Activated CD8-positive, alpha-beta T cell treated with anti-CD3 and anti-CD28 coated beads for 36 hours (primary cell): ENCODE data around the gene CD86. TPM values are rescaled to one million over a fixed set of nuclear protein-coding genes. Genes with fewer than 3 reads are reported as not detected.

Experiments
- ATAC-seq: fragments of 200-7000 bp; cut with Tn5 transposase; one replicate; pipeline ENCODE4 v1.10.0; 2021; ENCODE audit warnings: mild to moderate bottlenecking, moderate library complexity
- CTCF ChIA-PET: fragments of 350-600 bp; sonication (Branson Sonifier 250); formaldehyde crosslinking; loops from one replicate; lab custom pipeline; 2021; ENCODE audit warnings: antibody characterized with exemption; lab: Charles Lee
- POLR2A ChIA-PET: fragments of 350-600 bp; sonication (Branson Sonifier 250); formaldehyde crosslinking; loops from one replicate; lab custom pipeline; 2021; ENCODE audit warnings: antibody characterized with exemption; lab: Charles Lee
- DNase-seq: peaks from one replicate; pipeline ENCODE4 v3.0.0-alpha.2; 2020
- H3K27ac Mint-ChIP-seq: one replicate; pipeline ENCODE4 v1.8.0; 2021; ENCODE audit warnings: mild to moderate bottlenecking, mixed read lengths
- H3K27me3 Mint-ChIP-seq: one replicate; pipeline ENCODE4 v1.8.0; 2021; ENCODE audit warnings: mixed read lengths
- H3K36me3 Mint-ChIP-seq: one replicate; pipeline ENCODE4 v1.8.0; 2021; ENCODE audit warnings: low read depth, mixed read lengths
- H3K4me1 Mint-ChIP-seq: one replicate; pipeline ENCODE4 v1.8.0; 2021; ENCODE audit warnings: low read depth, mixed read lengths
- H3K4me3 Mint-ChIP-seq: one replicate; pipeline ENCODE4 v1.8.0; 2021; ENCODE audit warnings: mild to moderate bottlenecking, moderate library complexity, mixed read lengths
- H3K9me3 Mint-ChIP-seq: one replicate; pipeline ENCODE4 v1.8.0; 2021; ENCODE audit warnings: mixed read lengths
- CTCF ChIP-seq: fragments of 200-600 bp; IDR thresholded peaks from one replicate; pipeline ENCODE4 v1.8.0; 2022; ENCODE audit warnings: antibody characterized with exemption, mild to moderate bottlenecking
- intact Hi-C: fragments of 100-400 bp; cut with micrococcal nuclease; formaldehyde crosslinking; loops from one replicate; pipeline ENCODE4 v1.10.0; 2022
- total RNA-seq, 2 experiments: library from RNA; stranded (reverse); gene quantifications; one replicate each; pipeline ENCODE4 v1.2.3, GENCODE V29; 2021

The CD86 gene
- total RNA-seq, 2 experiments from 2014 or later = 0.43 to 0.52 TPM

GRCh38 chr3:122076491-122077292, 21.5 kb downstream of the CD86 start:
- TF ChIP-seq CTCF = no peak
- Mint-ChIP-seq H3K36me3 (no peaks in the 10 kb centered on the region), H3K4me1 (peaks cover 22% of the 10 kb centered on the region), H3K27ac (peak overlapping the region; percentile 6), H3K27me3 (peaks cover 17% of the 10 kb centered on the region), H3K4me3 (no peak overlapping the region), H3K9me3 (peaks cover 1% of the 10 kb centered on the region)
- intact Hi-C loops = no loop called here
- ChIA-PET POLR2A (no interaction called here), CTCF (no interaction called here)
- ATAC-seq (peak; percentile 31), DNase-seq (no peak)

GRCh38 chr3:122077293-122078234, 22.4 kb downstream of the CD86 start:
- Mint-ChIP-seq H3K27me3 (peaks cover 17% of the 10 kb centered on the region), H3K9me3 (no peaks in the 10 kb centered on the region), H3K36me3 (no peaks in the 10 kb centered on the region), H3K4me3 (peak overlapping the region; percentile 11), H3K4me1 (peaks cover 28% of the 10 kb centered on the region), H3K27ac (peak overlapping the region; percentile 6)
- ATAC-seq = peak; percentile 21
- TF ChIP-seq CTCF = no peak
- CTCF ChIA-PET = interaction anchor here (1.0 to 1.1 kb wide), 2 partner anchors 14 to 23 kb away, joined by 4 read pairs; no protein-coding TSS in a partner anchor
- POLR2A ChIA-PET = interaction anchor here (0.7 kb wide), 1 partner anchor 17 kb away, joined by 4 read pairs; no protein-coding TSS in a partner anchor
- no peak for DNase-seq
- intact Hi-C loops = no loop called here

- intact Hi-C loops = no loop called here
- TF ChIP-seq CTCF = no peak
- DNase-seq (no peak), ATAC-seq (no peak)
- H3K36me3 Mint-ChIP-seq = no peaks in the 10 kb centered on the region
- peaks cover 28% of the 10 kb centered on the region for H3K4me1 Mint-ChIP-seq
- H3K27me3 Mint-ChIP-seq = peaks cover 17% of the 10 kb centered on the region
- POLR2A ChIA-PET = interaction anchor here (0.7 to 1.3 kb wide), 2 partner anchors 10 to 16 kb away, joined by 3 to 4 read pairs; no protein-coding TSS in a partner anchor
- no peaks in the 10 kb centered on the region for H3K9me3 Mint-ChIP-seq
- no peak overlapping the region for H3K27ac Mint-ChIP-seq
- CTCF ChIA-PET = interaction anchor here (1.0 to 1.1 kb wide), 2 partner anchors 14 to 23 kb away, joined by 4 read pairs; no protein-coding TSS in a partner anchor
- no peak overlapping the region for H3K4me3 Mint-ChIP-seq
Observed at GRCh38 chr3:122078235-122078935, 23.2 kb downstream of the CD86 start.

- no peaks in the 10 kb centered on the region for H3K36me3 Mint-ChIP-seq
- CTCF ChIA-PET = no interaction called here
- DNase-seq (no peak), ATAC-seq (no peak)
- peaks cover 17% of the 10 kb centered on the region for H3K27me3 Mint-ChIP-seq
- no peak overlapping the region for H3K4me3 Mint-ChIP-seq
- no peak overlapping the region for H3K27ac Mint-ChIP-seq
- H3K4me1 Mint-ChIP-seq = peaks cover 26% of the 10 kb centered on the region
- intact Hi-C loops = no loop called here
- no peak for TF ChIP-seq CTCF
- POLR2A ChIA-PET = interaction anchor here (1.3 kb wide), 1 partner anchor 11 kb away, joined by 3 read pairs; no protein-coding TSS in a partner anchor
- no peaks in the 10 kb centered on the region for H3K9me3 Mint-ChIP-seq
Observed at GRCh38 chr3:122079524-122080206, 24.5 kb downstream of the CD86 start.
